ENCODE results near the gene KLHDC10. TPM values are rescaled to one million over a fixed set of nuclear protein-coding genes. Genes with fewer than 3 reads are reported as not detected.

The KLHDC10 gene
- total and polyA plus RNA-seq, 2 of the 13 experiments (the other 11 are each of a cell fraction or from before 2014, with no cell fraction given) = 11.9 to 21.6 TPM

DNA sequence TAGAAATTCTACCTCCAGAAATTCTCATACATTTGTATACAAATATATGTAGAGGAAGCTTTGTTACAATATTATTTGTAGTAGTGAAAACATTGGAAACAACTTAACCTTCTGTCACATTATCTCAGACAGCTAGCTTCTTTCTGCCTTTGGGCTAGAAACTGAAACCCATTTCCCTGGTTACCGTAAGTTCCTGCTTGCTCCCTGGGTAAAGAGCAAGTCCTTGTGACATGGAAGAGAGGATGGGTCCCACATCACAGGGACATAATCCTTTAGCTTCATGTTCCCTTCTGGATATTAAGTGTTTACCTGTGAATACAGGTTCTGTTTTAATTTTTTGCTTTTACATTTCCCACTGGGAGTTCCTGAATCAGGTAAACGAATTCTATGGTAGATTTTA lies 41.8 kb downstream of the KLHDC10 start:
- Histone ChIP-seq H3K27me3 (ENCODE audit: control insufficient read depth in 1 of 2, insufficient read depth in 2 of 2, low read length in 2 of 2) (no peaks in the 10 kb centered on the region), H3K27ac (ENCODE audit: extremely low read length, insufficient read depth, low read length) (no peak overlapping the region), H4K20me1 (ENCODE audit: insufficient read depth, low read length) (no peaks in the 10 kb centered on the region), H3K4me1 (ENCODE audit: insufficient read depth, low read length) (peaks cover 20% of the 10 kb centered on the region), H3K9me3 (ENCODE audit: low read length) (no peaks in the 10 kb centered on the region), H3K9ac (ENCODE audit: insufficient read depth, low read depth, low read length) (no peak overlapping the region), H3K36me3 (replicated peaks in 1 of 2; ENCODE audit: control insufficient read depth in 1 of 2, insufficient read depth in 2 of 2, low read length in 2 of 2) (no peaks in the 10 kb centered on the region; a peak in 1 of 5 replicates), H3K79me2 (ENCODE audit: insufficient read depth, low read length) (no peaks in the 10 kb centered on the region), H3K4me3 (replicated peaks in 1 of 3; ENCODE audit: insufficient read depth in 1 of 3, low read depth in 2 of 3, low read length in 3 of 3) (no peak overlapping the region), H3K4me2 (ENCODE audit: low read depth, low read length) (no peak overlapping the region), H2AFZ (ENCODE audit: low read length) (no peak overlapping the region)
- no peak for ATAC-seq
- no peak for DNase-seq (ENCODE audit: low spot score)
- TF ChIP-seq, protein P1, sequence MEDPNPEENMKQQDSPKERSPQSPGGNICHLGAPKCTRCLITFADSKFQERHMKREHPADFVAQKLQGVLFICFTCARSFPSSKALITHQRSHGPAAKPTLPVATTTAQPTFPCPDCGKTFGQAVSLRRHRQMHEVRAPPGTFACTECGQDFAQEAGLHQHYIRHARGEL (CRISPR knock-in tag; IDR thresholded peaks at IDR 0.05) = no peak
- TF ChIP-seq HDAC6 (IDR thresholded peaks at IDR 0.05; ENCODE audit: low read depth, low read length) = no peak
- no peak for TF ChIP-seq ARHGAP35 (CRISPR knock-in tag; IDR thresholded peaks at IDR 0.05; ENCODE audit: borderline replicate concordance)
- TF ChIP-seq ZFX (CRISPR knock-in tag; IDR thresholded peaks at IDR 0.05; ENCODE audit: low read depth) = no peak
- no peak for TF ChIP-seq ELF1 (CRISPR knock-in tag; IDR thresholded peaks at IDR 0.05)
- TF ChIP-seq ISL2 (CRISPR knock-in tag; IDR thresholded peaks at IDR 0.05) = no peak
- TF ChIP-seq ZNF678 (CRISPR knock-in tag; IDR thresholded peaks at IDR 0.05) = no peak
- TF ChIP-seq RORA (CRISPR knock-in tag; IDR thresholded peaks at IDR 0.05) = no peak
- TF ChIP-seq, protein P2, sequence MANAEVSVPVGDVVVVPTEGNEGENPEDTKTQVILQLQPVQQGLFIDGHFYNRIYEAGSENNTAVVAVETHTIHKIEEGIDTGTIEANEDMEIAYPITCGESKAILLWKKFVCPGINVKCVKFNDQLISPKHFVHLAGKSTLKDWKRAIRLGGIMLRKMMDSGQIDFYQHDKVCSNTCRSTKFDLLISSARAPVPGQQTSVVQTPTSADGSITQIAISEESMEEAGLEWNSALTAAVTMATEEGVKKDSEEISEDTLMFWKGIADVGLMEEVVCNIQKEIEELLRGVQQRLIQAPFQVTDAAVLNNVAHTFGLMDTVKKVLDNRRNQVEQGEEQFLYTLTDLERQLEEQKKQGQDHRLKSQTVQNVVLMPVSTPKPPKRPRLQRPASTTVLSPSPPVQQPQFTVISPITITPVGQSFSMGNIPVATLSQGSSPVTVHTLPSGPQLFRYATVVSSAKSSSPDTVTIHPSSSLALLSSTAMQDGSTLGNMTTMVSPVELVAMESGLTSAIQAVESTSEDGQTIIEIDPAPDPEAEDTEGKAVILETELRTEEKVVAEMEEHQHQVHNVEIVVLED (CRISPR knock-in tag; IDR thresholded peaks at IDR 0.05; ENCODE audit: borderline replicate concordance) = no peak
- TF ChIP-seq FOXK1 (CRISPR knock-in tag; IDR thresholded peaks at IDR 0.05; ENCODE audit: borderline replicate concordance, low read depth) = no peak
- no peak for TF ChIP-seq NFATC3 (CRISPR knock-in tag; IDR thresholded peaks at IDR 0.05)
- TF ChIP-seq SAP130 (CRISPR knock-in tag; IDR thresholded peaks at IDR 0.05; ENCODE audit: low read depth) = no peak
- TF ChIP-seq ZNF350 (CRISPR knock-in tag; IDR thresholded peaks at IDR 0.05; ENCODE audit: borderline replicate concordance, low read depth) = no peak
- TF ChIP-seq ETV6 (CRISPR knock-in tag; conservative IDR thresholded peaks at IDR 0.05) = no peak
- TF ChIP-seq, protein P3, sequence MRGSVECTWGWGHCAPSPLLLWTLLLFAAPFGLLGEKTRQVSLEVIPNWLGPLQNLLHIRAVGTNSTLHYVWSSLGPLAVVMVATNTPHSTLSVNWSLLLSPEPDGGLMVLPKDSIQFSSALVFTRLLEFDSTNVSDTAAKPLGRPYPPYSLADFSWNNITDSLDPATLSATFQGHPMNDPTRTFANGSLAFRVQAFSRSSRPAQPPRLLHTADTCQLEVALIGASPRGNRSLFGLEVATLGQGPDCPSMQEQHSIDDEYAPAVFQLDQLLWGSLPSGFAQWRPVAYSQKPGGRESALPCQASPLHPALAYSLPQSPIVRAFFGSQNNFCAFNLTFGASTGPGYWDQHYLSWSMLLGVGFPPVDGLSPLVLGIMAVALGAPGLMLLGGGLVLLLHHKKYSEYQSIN (CRISPR knock-in tag; IDR thresholded peaks at IDR 0.05; ENCODE audit: borderline replicate concordance) = no peak
- POLR2A ChIA-PET = no interaction called here
- WGBS (ENCODE audit: low lambda C conversion rate) = 71% methylated on average over 2 of the region's 2 CpGs
- CTCF ChIA-PET (ENCODE audit: low intra/inter-chr PET ratio, low total read pairs) = no interaction called here
- no TSS peak for BruUV-seq (replicated peaks)
- intact Hi-C loops (cut with micrococcal nuclease; ENCODE audit: unreplicated experiment) (no loop called here), in situ Hi-C loops (cut with HindIII; ENCODE audit: extremely low pct_ligation_motif_present, low pct_unique_long_range_greater_than_20kb) (no loop called here)
- FAIRE-seq = no peak
